Measurements from ENCODE around the gene ZNF24. TPM values are rescaled to one million over a fixed set of nuclear protein-coding genes. Genes with fewer than 3 reads are reported as not detected.

ZNF24 gene
- total RNA-seq, 6 experiments from 2014 or later: 34.4 to 40.0 (median 36.1) TPM

- Mint-ChIP-seq H3K9me3 (peaks cover 15% of the 10 kb centered on the region), H3K27ac (no peak overlapping the region), H3K4me3 (no peak overlapping the region), H3K36me3 (ENCODE audit: low read depth) (peaks cover 5% of the 10 kb centered on the region), H3K27me3 (ENCODE audit: insufficient read depth) (0 out of 2 replicates have a peak, but pooled peaks cover 3% of the 10 kb centered on the region), H3K4me1 (ENCODE audit: low read depth) (peaks cover 5% of the 10 kb centered on the region; the same call in 1 of the 2 replicates)
- TF ChIP-seq CTCF (IDR thresholded peaks at IDR 0.05): no peak
- DNase-seq: no peak
These were observed 8.6 kb upstream of the ZNF24 start for GRCh38 chr18:35352778-35353177.

- TF ChIP-seq CTCF (IDR thresholded peaks at IDR 0.05): no peak
- H3K27ac Mint-ChIP-seq: no peak overlapping the region
- H3K4me3 Mint-ChIP-seq: no peak overlapping the region
- H3K9me3 Mint-ChIP-seq: peaks cover 15% of the 10 kb centered on the region
- peaks cover 3% of the 10 kb centered on the region; the same call in 1 of the 2 replicates for H3K27me3 Mint-ChIP-seq (ENCODE audit: insufficient read depth)
- peaks cover 5% of the 10 kb centered on the region for H3K36me3 Mint-ChIP-seq (ENCODE audit: low read depth)
- no peak for DNase-seq
- H3K4me1 Mint-ChIP-seq (ENCODE audit: low read depth): peaks cover 5% of the 10 kb centered on the region; the same call in 1 of the 2 replicates
These were observed 8.1 kb upstream of the ZNF24 start for GRCh38 chr18:35352283-35352682.

GRCh38 chr18:35348001-35348400 lies 3.8 kb upstream of the ZNF24 start:
- peaks cover 15% of the 10 kb centered on the region for H3K36me3 Mint-ChIP-seq (ENCODE audit: low read depth)
- H3K27me3 Mint-ChIP-seq (ENCODE audit: insufficient read depth): peaks cover 3% of the 10 kb centered on the region; the same call in 1 of the 2 replicates
- DNase-seq: no peak
- TF ChIP-seq CTCF (IDR thresholded peaks at IDR 0.05): no peak
- H3K9me3 Mint-ChIP-seq: peaks cover 19% of the 10 kb centered on the region
- H3K4me1 Mint-ChIP-seq (ENCODE audit: low read depth): peaks cover 23% of the 10 kb centered on the region
- no peak overlapping the region for H3K27ac Mint-ChIP-seq
- no peak overlapping the region for H3K4me3 Mint-ChIP-seq

- H3K27ac Mint-ChIP-seq: no peak overlapping the region
These were observed 1.7 kb upstream of the ZNF24 start for GRCh38 chr18:35345950-35346349.

GRCh38 chr18:35345460-35345921 lies 1.3 kb upstream of the ZNF24 start:
- Mint-ChIP-seq H3K27ac (peak overlapping the region; percentile 98), H3K4me1 (ENCODE audit: low read depth) (peaks cover 31% of the 10 kb centered on the region), H3K36me3 (ENCODE audit: low read depth) (peaks cover 19% of the 10 kb centered on the region), H3K9me3 (peaks cover 4% of the 10 kb centered on the region; the same call in 1 of the 2 replicates), H3K27me3 (ENCODE audit: insufficient read depth) (peaks cover 3% of the 10 kb centered on the region; the same call in 1 of the 2 replicates), H3K4me3 (peak overlapping the region; percentile 100)
- TF ChIP-seq CTCF (IDR thresholded peaks at IDR 0.05): no peak
- DNase-seq: no peak

More at GRCh38 chr18:35345950-35346349, 1.7 kb upstream of the ZNF24 start:
- H3K4me1 Mint-ChIP-seq (ENCODE audit: low read depth): peaks cover 31% of the 10 kb centered on the region
- H3K27me3 Mint-ChIP-seq (ENCODE audit: insufficient read depth): peaks cover 3% of the 10 kb centered on the region; the same call in 1 of the 2 replicates
- no peak overlapping the region for H3K4me3 Mint-ChIP-seq
- H3K9me3 Mint-ChIP-seq: peaks cover 4% of the 10 kb centered on the region; the same call in 1 of the 2 replicates
- TF ChIP-seq CTCF (IDR thresholded peaks at IDR 0.05): no peak
- DNase-seq: no peak
- H3K36me3 Mint-ChIP-seq (ENCODE audit: low read depth): peaks cover 19% of the 10 kb centered on the region

Measured in HFFc6 (cell line).